Astrocyte of the spinal cord (primary cell): ENCODE measurements around the gene KIF22.

Source experiments
- DNase-seq: peaks from one replicate; pipeline ENCODE4 v3.0.0; 2011; ENCODE audit warnings: low read depth, low spot score
- H3K4me3 ChIP-seq: 2 replicates; pipeline ENCODE4 v1.5.1; 2011; ENCODE audit warnings: low read depth, mild to moderate bottlenecking, low read length, moderate library complexity
- CTCF ChIP-seq: IDR thresholded peaks from 2 replicates; pipeline ENCODE4 v1.5.1; 2012; ENCODE audit warnings: low read depth, mild to moderate bottlenecking, low read length, inconsistent platforms
- in situ Hi-C: cut with HindIII; loops from 2 replicates; pipeline ENCODE4 v1.10.0; 2017; ENCODE audit warnings: low sequenced_read_pairs

Gene KIF22

GRCh38 chr16:29820271-29820701, 29.7 kb downstream of the KIF22 start, which contains the start of gene MVP:
Gene MVP, plus strand, starts transcription at chr16:29820462. Its CDS starts 10,088 bp downstream, at chr16:29830550.
- peak; percentile 66 for DNase-seq
- in situ Hi-C loops, result no loop called here
- TF ChIP-seq CTCF, result no peak
- H3K4me3 ChIP-seq, result peak within 1 kb of the TSS; percentile 65

- no peak for DNase-seq
- TF ChIP-seq CTCF, result no peak
- peak overlapping the region; percentile 65 for H3K4me3 ChIP-seq
- in situ Hi-C loops, result no loop called here
These were observed 30.4 kb downstream of the KIF22 start for GRCh38 chr16:29820730-29821642.

GRCh38 chr16:29821643-29822115, 31.1 kb downstream of the KIF22 start:
- peak overlapping the region; percentile 65 for H3K4me3 ChIP-seq
- DNase-seq, result peak; percentile 86
- TF ChIP-seq CTCF, result no peak
- in situ Hi-C loops, result no loop called here

GRCh38 chr16:29824589-29825144, 34.1 kb downstream of the KIF22 start:
- TF ChIP-seq CTCF, result no peak
- H3K4me3 ChIP-seq, result no peak overlapping the region
- in situ Hi-C loops, result no loop called here
- DNase-seq, result peak; percentile 77

GRCh38 chr16:29825145-29826044, 34.8 kb downstream of the KIF22 start:
- H3K4me3 ChIP-seq, result no peak overlapping the region
- DNase-seq, result peak; percentile 92
- no peak for TF ChIP-seq CTCF
- in situ Hi-C loops, result no loop called here

GRCh38 chr16:29826342-29826695, 35.8 kb downstream of the KIF22 start:
- TF ChIP-seq CTCF, result no peak
- in situ Hi-C loops, result no loop called here
- DNase-seq, result no peak
- no peak overlapping the region for H3K4me3 ChIP-seq
